SIG-M5 treated with dmso at 0.1 percent for 504 hours (cell line): ENCODE results near the gene CCT3.

Experiments used
- DNase-seq: peaks from one replicate; lab custom pipeline; 2025; ENCODE audit not compliant: unreplicated experiment; lab: John Stamatoyannopoulos, UW

The CCT3 gene

DNA sequence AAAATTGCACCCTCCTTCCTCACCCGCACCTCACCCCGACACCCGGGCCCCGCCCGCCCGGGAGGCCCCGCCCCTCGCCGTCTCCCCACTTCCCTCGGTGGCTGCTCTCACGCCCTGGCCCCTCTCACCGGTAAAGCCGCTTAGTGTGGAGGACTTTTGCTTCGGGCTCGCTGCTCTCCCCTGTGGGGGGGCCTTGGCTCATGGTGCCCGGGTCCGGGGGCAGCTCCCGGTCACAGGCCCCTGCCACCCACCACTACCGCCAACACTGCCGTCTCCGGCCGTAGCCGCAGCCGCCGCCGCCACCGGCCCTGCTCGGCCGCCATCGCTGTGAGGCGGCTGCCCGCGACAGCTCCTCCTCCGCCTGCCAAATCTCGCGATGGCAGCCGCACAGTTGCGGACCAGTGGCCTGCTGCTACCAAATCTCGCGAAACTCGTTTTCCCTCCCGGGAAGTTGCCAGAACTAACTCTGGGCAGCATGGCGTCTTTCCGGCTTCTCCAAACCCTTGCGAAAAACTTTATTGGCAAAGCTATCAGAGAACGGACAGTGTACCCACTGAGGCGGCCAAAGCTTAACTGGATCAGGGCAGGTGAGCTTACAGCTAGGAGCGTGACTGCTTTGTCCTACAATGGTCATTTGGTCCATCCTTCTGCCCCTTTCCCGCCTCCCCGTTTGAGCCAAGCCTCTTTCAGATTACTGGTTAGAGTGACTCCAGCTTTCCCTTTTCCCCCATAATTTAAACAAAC is 55.4 kb downstream of the CCT3 start, which contains the start of gene SMG5:
TSS of gene SMG5 (minus strand) at position 347 of the 744 bp plus-strand sequence. CDS start at position 202, 145 bp downstream.
- DNase-seq = peak; percentile 99

DNA sequence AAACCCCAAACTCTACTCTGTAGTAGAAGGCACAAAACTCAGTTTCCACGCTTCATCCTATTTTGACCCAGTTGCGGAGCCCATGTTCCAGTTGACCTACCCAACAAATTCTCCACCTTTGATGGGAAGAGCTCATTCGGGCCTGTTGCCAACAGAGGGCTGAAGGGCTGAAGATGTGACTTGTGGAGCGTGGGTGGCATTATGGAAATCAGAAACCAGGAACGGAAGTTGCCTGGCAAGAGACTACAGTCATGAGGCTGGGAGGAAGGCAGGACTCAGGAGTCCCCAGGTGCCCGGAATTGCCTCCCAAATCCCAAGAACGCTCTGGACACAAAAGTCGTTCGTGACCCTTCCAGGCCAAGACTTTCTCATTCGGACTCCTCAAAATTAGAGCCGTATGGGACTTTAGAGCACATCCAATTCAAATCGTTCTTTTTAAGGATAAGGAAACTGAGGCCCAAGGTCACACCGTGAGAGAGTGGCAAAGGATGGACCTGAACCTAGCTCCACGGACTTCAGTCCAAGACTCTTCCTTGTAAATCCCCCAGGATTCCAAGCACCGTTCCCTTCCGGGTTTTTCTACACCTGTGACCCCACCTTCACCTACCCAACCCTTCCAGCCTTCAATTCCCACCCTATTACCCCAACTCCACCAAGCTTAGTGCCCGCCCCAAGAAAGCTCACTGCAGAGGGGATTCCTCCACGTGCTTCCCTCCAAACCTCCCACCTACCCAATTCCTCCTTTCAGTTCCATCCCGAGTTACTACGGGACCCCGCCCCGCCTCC is 56.2 kb downstream of the CCT3 start:
- peak; percentile 62 for DNase-seq

- DNase-seq = peak; percentile 95
These were observed 56.8 kb downstream of the CCT3 start for GRCh38 chr1:156281281-156281680.

GRCh38 chr1:156279837-156280236 is 58.3 kb downstream of the CCT3 start:
- DNase-seq = no peak

DNA sequence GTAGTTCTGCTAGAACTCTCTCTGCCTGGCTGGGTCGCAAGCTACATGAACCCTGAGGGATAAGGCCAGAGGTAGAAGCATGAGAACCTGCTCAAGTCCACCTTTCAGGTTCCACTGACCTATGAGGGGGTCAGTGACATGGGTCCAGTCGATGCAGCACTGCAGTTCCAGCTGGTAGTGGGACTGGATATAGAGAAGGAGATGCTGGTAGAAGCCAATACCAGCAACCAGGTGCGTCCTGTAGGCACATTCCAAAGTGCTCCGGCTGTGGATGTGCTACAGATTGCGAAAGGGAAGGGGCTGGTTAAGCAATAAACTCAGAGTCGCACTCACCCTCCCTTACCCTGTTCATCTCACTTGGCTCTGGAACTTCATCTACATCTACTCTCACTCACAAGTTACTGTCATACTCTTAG is 61.1 kb downstream of the CCT3 start:
- peak; percentile 86 for DNase-seq

GRCh38 chr1:156276532-156276931 is 61.6 kb downstream of the CCT3 start:
- peak; percentile 89 for DNase-seq

- DNase-seq = no peak
These were observed 67.8 kb downstream of the CCT3 start for GRCh38 chr1:156270314-156270713.

DNA sequence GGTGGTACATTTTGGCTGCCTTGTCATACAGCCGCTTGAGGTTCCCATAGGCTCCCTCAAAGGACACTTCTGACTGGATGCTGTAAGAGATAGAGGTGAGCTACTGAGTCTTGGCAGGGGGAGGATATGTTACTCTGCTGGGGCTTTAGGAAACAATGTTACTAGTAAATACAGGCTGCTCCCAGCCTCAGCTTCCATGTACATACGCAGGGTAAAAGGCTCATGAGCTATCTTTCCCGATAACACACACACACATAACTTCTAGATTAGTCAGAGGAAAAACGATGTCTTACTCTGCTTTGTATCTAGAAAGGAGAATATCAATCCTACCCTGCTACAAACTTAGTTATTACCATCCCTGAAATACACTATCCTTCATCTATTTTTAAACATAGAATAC is 69.8 kb downstream of the CCT3 start:
- no peak for DNase-seq

- DNase-seq = no peak
These were observed 72.0 kb downstream of the CCT3 start for GRCh38 chr1:156266051-156266450.

DNA sequence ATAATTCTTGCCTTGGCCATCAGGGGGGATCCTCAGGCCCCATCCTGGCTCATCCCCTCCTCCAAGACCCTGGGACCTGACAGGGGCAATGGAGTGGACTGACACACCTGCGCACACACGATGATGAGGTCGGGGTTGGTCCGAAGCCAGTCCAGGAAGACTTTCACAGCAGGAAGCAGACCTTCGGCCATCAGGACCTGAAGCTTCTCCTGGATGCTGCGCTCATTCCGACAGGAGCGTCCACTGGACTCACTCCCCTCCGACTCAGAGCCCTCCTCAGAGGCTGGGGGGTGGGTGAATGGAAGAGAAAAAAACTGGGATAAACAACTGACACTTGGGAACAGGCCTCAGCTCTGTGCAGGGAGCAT is 74.8 kb downstream of the CCT3 start:
- no peak for DNase-seq

- no peak for DNase-seq
These were observed 75.4 kb downstream of the CCT3 start for GRCh38 chr1:156262461-156263287.

GRCh38 chr1:156260896-156261295 is 77.2 kb downstream of the CCT3 start:
- DNase-seq = no peak

GRCh38 chr1:156259805-156260204 is 78.3 kb downstream of the CCT3 start:
- DNase-seq = no peak
